Measurements from ENCODE around the gene CRISP2.

DNA sequence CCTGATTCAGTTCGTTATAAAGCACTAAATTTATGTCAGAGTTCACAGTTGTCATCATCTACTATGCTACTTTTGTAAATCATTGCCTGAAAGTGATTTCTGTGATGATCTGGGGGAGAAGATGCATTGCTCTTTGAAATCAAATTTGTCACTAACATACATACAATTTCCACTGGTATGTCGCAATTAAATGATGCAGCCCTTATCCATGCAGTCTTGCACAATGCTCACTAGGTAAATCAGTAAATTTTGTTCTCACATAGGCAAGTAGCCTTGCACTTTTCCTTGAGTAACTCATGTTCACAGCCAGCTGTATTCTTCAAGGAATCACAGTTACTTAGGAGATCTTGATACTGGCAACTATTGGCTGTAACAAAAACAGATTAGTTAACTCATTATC, 20.8 kb downstream of the CRISP2 start:
- TF ChIP-seq, protein P1, sequence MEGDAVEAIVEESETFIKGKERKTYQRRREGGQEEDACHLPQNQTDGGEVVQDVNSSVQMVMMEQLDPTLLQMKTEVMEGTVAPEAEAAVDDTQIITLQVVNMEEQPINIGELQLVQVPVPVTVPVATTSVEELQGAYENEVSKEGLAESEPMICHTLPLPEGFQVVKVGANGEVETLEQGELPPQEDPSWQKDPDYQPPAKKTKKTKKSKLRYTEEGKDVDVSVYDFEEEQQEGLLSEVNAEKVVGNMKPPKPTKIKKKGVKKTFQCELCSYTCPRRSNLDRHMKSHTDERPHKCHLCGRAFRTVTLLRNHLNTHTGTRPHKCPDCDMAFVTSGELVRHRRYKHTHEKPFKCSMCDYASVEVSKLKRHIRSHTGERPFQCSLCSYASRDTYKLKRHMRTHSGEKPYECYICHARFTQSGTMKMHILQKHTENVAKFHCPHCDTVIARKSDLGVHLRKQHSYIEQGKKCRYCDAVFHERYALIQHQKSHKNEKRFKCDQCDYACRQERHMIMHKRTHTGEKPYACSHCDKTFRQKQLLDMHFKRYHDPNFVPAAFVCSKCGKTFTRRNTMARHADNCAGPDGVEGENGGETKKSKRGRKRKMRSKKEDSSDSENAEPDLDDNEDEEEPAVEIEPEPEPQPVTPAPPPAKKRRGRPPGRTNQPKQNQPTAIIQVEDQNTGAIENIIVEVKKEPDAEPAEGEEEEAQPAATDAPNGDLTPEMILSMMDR (conservative IDR thresholded peaks at IDR 0.05 in 1 of 2, IDR thresholded peaks at IDR 0.05 in 1 of 2; ENCODE audit: low read depth in 1 of 2, low read length in 2 of 2) = no peak
- TF ChIP-seq EZH2 (IDR thresholded peaks at IDR 0.05; ENCODE audit: low read length, missing control alignments) = no peak
